Esophagus (tissue), 2 donors: ENCODE results near the gene MIGA2. TPM values are rescaled to one million over a fixed set of nuclear protein-coding genes. Genes with fewer than 3 reads are reported as not detected.
"Not testable (repeated sequence)": the region's sequence is repeated elsewhere in the genome, so short reads cannot be mapped to it uniquely, and the experiment has no call there.

ENCODE experiments used
- H3K27ac ChIP-seq, 2 donors: one replicate each; pipeline ENCODE4 v1.5.1; 2013; ENCODE audit warnings: low read depth in 2 of 2, mild to moderate bottlenecking in 2 of 2, inconsistent platforms in 1 of 2, low read length in 1 of 2, moderate library complexity in 1 of 2
- H3K27me3 ChIP-seq, 2 donors: one replicate each; pipeline ENCODE4 v1.6.1; 2013; ENCODE audit warnings: low read length in 2 of 2, control low read depth in 1 of 2, mild to moderate bottlenecking in 1 of 2; ENCODE audit not compliant: insufficient read depth in 2 of 2, control insufficient read depth in 1 of 2
- H3K36me3 ChIP-seq, 2 donors: one replicate each; pipeline ENCODE4 v1.6.1; 2013; ENCODE audit warnings: low read length in 1 of 2; ENCODE audit not compliant: control insufficient read depth in 2 of 2, insufficient read depth in 2 of 2
- H3K4me1 ChIP-seq, 2 donors: one replicate each; pipeline ENCODE4 v1.6.1; 2013; ENCODE audit warnings: low read length in 1 of 2; ENCODE audit not compliant: control insufficient read depth in 2 of 2, insufficient read depth in 2 of 2
- H3K4me3 ChIP-seq, 2 donors: one replicate each; pipeline ENCODE4 v1.5.1; 2013; ENCODE audit warnings: low read length in 2 of 2, mild to moderate bottlenecking in 2 of 2, low read depth in 1 of 2, moderate library complexity in 1 of 2
- H3K9me3 ChIP-seq, 2 donors: one replicate each; pipeline ENCODE4 v1.6.1; 2013; ENCODE audit warnings: mild to moderate bottlenecking in 2 of 2, low read depth in 1 of 2, low read length in 1 of 2, moderate library complexity in 1 of 2; ENCODE audit not compliant: control insufficient read depth in 2 of 2, insufficient read depth in 1 of 2
- WGBS, 2 donors: extraction: QIAGEN DNeasy Blood & Tissue Kit; methylation state at CpG; one replicate each; pipeline ENCODE4 v1.1.7; 2013; 5-methylcytosine and 5-hydroxymethylcytosine counted together
- polyA plus RNA-seq, 2 donors: library from polyadenylated mRNA; stranded (reverse); fragments of 200-250 nt; gene quantifications; one replicate each; pipeline ENCODE4 v1.2.3, GENCODE V29; 2013
- donor health status: healthy with polysubstance abuse.
- donor health status: Bipolar disorder and iron deficiency.

Gene MIGA2
- polyA plus RNA-seq, 2 donors, result 25.5 to 36.2 TPM

DNA sequence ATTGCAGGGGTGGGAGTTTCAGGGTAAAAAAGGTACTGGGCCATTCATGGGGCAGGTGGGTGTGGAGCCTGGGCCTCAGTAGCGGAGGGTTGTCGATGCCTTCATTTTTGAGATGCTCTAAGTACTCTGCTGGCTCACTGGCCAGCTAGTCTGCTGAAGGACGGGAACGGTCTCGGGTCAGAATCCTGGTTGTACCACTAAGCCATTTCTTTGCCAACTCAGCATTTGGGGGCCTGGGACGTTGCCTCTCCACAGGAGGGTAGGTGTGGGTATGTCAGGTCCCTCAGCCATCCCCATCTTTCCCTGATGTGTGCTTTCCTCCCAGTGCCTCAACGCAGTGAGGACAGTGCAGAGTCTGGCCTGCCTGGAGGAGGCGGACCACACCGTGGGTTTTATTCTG lies 33.4 kb upstream of the MIGA2 start:
- peaks cover 29 to 67% of the 10 kb centered on the region in 2 donors for H3K36me3 ChIP-seq

DNA sequence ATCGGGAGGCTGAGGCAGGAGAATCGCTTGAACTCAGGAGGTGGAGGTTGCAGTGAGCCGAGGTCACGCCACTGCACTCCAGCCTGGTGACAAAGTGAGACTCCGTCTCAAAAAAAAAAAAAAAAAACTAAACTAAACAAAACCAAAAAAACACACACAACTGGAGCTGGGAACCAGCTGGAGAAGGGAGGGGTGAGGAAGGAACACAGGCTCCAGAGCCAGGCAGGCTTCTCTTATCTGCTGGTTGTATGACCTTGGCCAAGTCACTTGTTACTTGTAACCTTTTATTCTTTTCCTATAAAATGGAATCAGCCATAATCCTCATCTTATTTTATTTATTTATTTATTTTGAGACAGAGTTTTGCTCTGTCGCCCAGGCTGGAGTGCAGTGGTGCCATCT lies 32.3 kb upstream of the MIGA2 start:
- not testable (repeated sequence) for H3K27me3 ChIP-seq, H3K27ac ChIP-seq, H3K4me1 ChIP-seq, H3K9me3 ChIP-seq, H3K4me3 ChIP-seq
- WGBS, 2 donors, result 90 to 92% methylated on average over 6 of the region's 6 CpGs
- H3K36me3 ChIP-seq, result peaks cover 36 to 72% of the 10 kb centered on the region in 2 donors

More for the DNA sequence above, 33.4 kb upstream of the MIGA2 start:
- 94 to 95% methylated on average over 9 of the region's 9 CpGs for WGBS, 2 donors
- Histone ChIP-seq H3K4me1 (peaks cover 0 to 3% of the 10 kb centered on the region in 2 donors), H3K27ac (no peak overlapping the region), H3K4me3 (no peak overlapping the region), H3K27me3 (no peaks in the 10 kb centered on the region), H3K9me3 (no peaks in the 10 kb centered on the region)

DNA sequence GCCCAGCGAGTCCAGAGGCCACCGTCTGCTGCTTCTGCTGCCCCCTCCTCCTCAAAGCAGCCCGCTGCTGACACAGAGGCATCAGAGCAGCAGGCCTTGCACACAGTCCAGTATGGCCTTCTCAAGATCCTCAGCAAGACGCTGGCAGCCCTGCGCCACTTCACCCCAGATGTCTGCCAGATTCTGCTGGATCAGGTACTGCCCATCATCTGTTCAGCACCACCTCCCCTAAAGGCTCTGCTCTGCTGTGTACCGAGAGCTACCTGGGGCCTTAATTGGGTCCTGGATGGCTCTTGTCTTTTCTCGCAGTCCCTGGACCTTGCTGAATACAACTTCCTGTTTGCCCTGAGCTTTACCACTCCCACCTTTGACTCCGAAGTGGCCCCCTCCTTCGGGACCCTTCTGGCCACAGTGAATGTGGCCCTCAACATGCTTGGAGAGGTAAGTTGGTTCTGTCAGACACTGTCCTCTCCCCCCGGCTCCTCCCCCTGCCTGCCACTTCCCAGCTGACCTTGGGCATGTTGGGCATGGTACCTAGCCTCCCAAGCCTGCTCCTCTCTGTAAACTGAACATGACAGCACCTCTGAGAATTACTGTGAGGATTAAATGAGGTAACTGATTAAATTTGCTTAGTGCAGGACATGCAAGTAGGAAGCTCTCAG lies 31.0 kb upstream of the MIGA2 start:
- WGBS, 2 donors, result 74 to 77% methylated on average over 10 of the region's 10 CpGs
- Histone ChIP-seq H3K4me1 (no peaks in the 10 kb centered on the region), H3K27ac (no peak overlapping the region)

DNA sequence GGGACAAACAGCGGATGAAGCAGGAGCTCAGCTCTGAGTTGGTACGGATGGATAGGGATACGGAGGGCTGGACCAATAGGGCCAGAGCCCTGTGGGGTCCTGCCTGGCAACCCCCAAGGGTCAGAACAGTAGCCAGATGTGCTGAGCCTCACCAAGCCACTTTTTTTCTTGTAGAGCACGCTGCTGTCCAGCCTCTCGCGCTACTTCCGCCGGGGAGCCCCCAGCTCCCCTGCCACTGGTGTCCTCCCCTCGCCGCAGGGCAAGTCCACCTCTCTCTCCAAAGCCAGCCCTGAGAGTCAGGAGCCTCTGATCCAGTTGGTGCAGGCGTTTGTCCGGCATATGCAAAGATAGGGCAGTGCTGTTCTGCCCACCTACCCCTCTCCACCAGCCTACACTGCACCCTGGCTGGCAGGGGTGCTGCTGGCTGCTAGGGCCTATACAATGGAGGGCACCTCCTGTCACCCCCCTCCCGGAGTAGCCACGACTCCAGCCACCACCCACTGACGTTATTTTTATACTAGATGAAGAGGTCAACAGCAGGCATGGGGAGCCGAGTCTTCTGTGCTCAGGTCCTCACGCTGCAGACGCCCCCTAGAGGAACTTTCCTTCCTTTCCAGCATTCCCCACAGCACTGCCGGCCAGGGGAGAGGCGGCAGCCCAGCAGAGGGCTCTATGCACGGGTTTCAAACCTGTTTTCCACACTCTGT lies 29.9 kb upstream of the MIGA2 start:
- no peak overlapping the region for H3K4me3 ChIP-seq
- peak overlapping the region; percentile 17 to 37 for H3K27ac ChIP-seq
- no peaks in the 10 kb centered on the region for H3K4me1 ChIP-seq
- no peaks in the 10 kb centered on the region for H3K9me3 ChIP-seq
- H3K27me3 ChIP-seq, result no peaks in the 10 kb centered on the region
- H3K36me3 ChIP-seq, result peaks cover 26 to 76% of the 10 kb centered on the region in 2 donors
- 54 to 56% methylated on average over 21 of the region's 21 CpGs for WGBS, 2 donors

More for the DNA sequence above, 31.0 kb upstream of the MIGA2 start:
- no peaks in the 10 kb centered on the region for H3K27me3 ChIP-seq
- H3K4me3 ChIP-seq, result no peak overlapping the region
- H3K36me3 ChIP-seq, result peaks cover 29 to 73% of the 10 kb centered on the region in 2 donors
- H3K9me3 ChIP-seq, result no peaks in the 10 kb centered on the region

DNA sequence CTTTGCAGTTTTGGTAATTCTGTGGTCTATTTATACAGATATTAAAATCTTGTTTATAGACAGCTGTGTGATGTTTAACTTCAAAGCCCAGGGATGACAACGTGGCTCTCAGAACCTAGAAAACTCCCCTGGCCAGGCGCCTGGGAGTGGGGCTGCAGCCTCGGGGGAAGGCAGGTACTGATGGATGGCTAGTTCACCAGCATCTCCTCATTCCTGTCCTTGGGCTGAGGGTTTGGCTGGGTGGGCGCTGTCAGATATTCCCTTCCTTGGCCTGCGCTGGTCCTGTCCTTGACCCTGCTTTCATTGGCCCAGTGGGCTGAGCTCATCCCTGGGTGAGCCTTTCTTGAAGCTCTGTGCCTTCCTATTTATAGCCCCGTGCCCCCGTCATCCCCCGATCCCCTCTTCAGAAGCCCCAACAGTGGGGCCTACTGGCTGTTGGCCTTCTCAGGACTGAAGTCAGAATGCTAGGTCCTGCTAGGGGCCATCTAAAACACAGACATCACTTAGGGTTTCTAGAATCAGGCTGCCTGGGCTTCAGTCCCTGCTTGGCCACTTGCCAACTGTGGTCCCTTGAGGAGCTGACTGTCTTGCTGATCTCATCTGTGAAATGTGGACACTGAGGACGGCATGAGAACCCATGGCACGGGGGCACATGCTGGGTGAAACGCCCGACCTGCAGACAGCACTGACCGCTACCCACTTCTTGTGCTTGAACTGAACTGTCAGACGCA lies 29.2 kb upstream of the MIGA2 start:
- Histone ChIP-seq H3K4me3 (no peak overlapping the region), H3K27ac (peak overlapping the region in 1 of 2 donors; percentile 50), H3K9me3 (no peaks in the 10 kb centered on the region), H3K27me3 (no peaks in the 10 kb centered on the region), H3K36me3 (peaks cover 21 to 74% of the 10 kb centered on the region in 2 donors), H3K4me1 (no peaks in the 10 kb centered on the region)
- 74 to 80% methylated on average over 14 of the region's 14 CpGs for WGBS, 2 donors

DNA sequence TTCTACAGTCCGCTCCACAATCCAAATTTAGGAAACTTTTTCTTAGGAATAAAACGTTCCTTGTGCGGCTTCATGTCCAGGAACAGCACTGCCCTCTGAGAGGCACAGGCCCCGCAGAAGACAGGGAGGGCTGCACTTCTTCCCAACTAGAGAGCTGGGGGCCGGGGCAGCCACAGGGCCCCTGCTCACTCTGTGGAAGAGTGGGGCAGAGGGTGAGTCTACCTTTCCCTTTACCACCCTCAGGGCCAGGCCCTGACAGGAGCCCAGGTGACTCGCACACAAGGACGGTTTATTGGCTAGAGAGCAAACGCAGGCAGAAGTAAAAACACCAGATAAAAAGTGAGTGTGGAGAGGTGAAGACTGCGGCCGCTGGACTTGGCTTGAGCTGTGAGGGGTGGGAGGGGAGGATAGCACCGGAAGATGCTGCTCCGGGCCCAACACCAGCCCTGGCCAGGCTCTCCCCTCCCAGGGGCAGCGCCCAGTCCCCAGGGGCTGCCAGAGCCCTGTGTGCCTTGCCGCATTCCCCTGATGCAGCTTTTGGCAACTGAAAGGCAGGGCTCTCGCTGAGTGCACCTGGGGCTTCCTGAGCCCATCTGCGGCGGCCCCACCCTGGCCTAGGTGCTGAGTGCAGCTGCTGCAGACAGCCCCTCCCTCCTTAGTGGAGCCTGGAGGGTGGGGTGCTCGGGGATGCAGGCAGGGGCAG lies 28.5 kb upstream of the MIGA2 start:
- H3K9me3 ChIP-seq, result no peaks in the 10 kb centered on the region
- H3K27me3 ChIP-seq, result no peaks in the 10 kb centered on the region
- peaks cover 16 to 73% of the 10 kb centered on the region in 2 donors for H3K36me3 ChIP-seq
- WGBS, 2 donors, result 66 to 81% methylated on average over 18 of the region's 18 CpGs
- H3K27ac ChIP-seq, result peak overlapping the region in 1 of 2 donors; percentile 17
- H3K4me1 ChIP-seq, result no peaks in the 10 kb centered on the region
- H3K4me3 ChIP-seq, result no peak overlapping the region

DNA sequence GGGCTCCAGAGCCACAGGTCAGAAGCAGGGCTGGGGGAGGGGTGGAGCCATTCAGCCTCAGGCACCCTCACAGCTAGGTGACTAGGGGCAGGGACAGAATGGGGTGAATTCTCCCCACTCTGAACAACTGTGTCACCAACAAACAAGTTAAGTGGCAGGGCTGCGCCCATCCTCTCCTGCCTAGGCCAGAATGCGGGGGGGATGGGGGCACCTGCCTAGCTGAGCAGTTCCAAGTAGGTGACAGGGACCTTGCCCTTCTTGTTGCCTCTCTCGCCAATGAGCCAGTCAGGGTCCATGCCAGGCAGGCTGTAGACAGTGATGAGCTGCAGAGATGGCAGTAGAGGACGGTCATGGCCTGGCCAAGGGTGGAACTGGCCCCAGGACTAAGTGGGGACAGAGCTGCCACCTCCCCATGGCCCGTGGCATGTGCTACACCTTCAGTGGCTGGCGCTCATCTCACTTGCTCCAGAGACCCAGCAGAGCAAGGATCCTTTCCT lies 27.9 kb upstream of the MIGA2 start:
- H3K4me1 ChIP-seq, result no peaks in the 10 kb centered on the region
- no peak overlapping the region for H3K27ac ChIP-seq
- H3K27me3 ChIP-seq, result no peaks in the 10 kb centered on the region
- peaks cover 16 to 73% of the 10 kb centered on the region in 2 donors for H3K36me3 ChIP-seq
- 83 to 93% methylated on average over 6 of the region's 6 CpGs for WGBS, 2 donors
- H3K9me3 ChIP-seq, result no peaks in the 10 kb centered on the region
- no peak overlapping the region for H3K4me3 ChIP-seq

DNA sequence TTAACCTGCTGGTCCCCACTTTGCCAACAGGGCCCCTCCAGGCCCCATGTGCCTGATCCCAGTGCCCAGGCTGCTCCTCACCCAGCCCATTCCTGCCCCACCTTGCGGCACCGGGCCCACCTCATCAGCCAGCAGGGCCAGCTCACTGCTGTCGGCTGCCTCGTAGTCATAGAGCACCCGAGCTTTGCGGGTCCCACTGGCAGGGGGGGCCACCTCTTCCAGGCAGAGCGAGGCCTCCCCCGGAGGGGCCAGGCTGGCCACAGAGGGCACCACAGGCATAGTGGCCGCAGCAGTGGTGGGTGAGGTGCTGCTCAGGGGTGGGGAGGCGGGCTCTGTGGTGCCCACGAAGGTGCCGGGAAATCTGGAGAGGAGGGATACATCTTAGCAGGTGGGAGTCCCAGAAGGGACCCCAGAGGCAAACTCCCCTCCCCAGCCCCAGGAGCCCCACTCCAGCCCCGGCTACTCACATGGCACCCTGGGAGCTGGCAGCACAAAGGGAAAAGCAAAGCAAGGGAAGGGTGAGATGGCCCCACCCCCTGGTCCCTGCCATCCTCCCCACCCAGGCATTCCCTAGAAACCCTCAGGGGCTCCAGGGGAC lies 27.3 kb upstream of the MIGA2 start:
- Histone ChIP-seq H3K4me3 (no peak overlapping the region), H3K27me3 (no peaks in the 10 kb centered on the region), H3K4me1 (no peaks in the 10 kb centered on the region), H3K36me3 (peaks cover 16 to 78% of the 10 kb centered on the region in 2 donors), H3K9me3 (no peaks in the 10 kb centered on the region), H3K27ac (no peak overlapping the region)
- WGBS, 2 donors, result 81 to 82% methylated on average over 12 to 13 of the region's 13 CpGs
